HS-5 (cell line): ENCODE data around the gene LCE2B.
"Not testable (repeated sequence)": the region's sequence is repeated elsewhere in the genome, so short reads cannot be mapped to it uniquely, and the experiment has no call there.

Source experiments
- DNase-seq: peaks from one replicate; pipeline ENCODE4 v3.0.0-alpha.2; 2012; ENCODE audit warnings: low read depth

LCE2B gene

GRCh38 chr1:152685823-152686222 is at the start of gene LCE2B:
LCE2B (plus strand) TSS chr1:152686123; CDS start chr1:152686844, 721 bp downstream.
- DNase-seq, result not testable (repeated sequence)

- no peak for DNase-seq
These were observed 45.6 kb upstream of the LCE2B start for GRCh38 chr1:152640351-152640750.

GRCh38 chr1:152643945-152644344 is 42.0 kb upstream of the LCE2B start:
- no peak for DNase-seq

- DNase-seq, result no peak
These were observed 40.8 kb upstream of the LCE2B start for GRCh38 chr1:152645146-152645545.

GRCh38 chr1:152646656-152647055 is 39.3 kb upstream of the LCE2B start:
- peak; percentile 63 for DNase-seq

GRCh38 chr1:152654110-152654509 is 31.8 kb upstream of the LCE2B start:
- peak; percentile 51 for DNase-seq

- no peak for DNase-seq
These were observed 29.5 kb upstream of the LCE2B start for GRCh38 chr1:152656459-152656858.

GRCh38 chr1:152657677-152658076 is 28.2 kb upstream of the LCE2B start:
- no peak for DNase-seq

GRCh38 chr1:152658649-152659048 is 27.3 kb upstream of the LCE2B start:
- no peak for DNase-seq

GRCh38 chr1:152663098-152663497 is 22.8 kb upstream of the LCE2B start, which contains the start of gene LCE2D:
LCE2D (plus strand) TSS chr1:152663380; CDS start chr1:152664106, 726 bp downstream.
- no peak for DNase-seq

- DNase-seq, result not testable (repeated sequence)
These were observed 19.8 kb upstream of the LCE2B start for GRCh38 chr1:152666171-152666570.

- DNase-seq, result no peak
These were observed 18.3 kb upstream of the LCE2B start for GRCh38 chr1:152667648-152668047.

- DNase-seq, result no peak
These were observed 12.9 kb upstream of the LCE2B start for GRCh38 chr1:152673016-152673415.

- not testable (repeated sequence) for DNase-seq
These were observed 10.9 kb upstream of the LCE2B start, which contains the start of gene LCE2C for GRCh38 chr1:152674983-152675382. LCE2C (plus strand) TSS chr1:152675279; CDS start chr1:152676016, 737 bp downstream.

GRCh38 chr1:152679459-152679858 is 6.5 kb upstream of the LCE2B start:
- no peak for DNase-seq

GRCh38 chr1:152681616-152682015 is 4.3 kb upstream of the LCE2B start:
- DNase-seq, result no peak

- no peak for DNase-seq
These were observed 2.1 kb upstream of the LCE2B start for GRCh38 chr1:152683846-152684245.

GRCh38 chr1:152697701-152698600 is 12.0 kb downstream of the LCE2B start, which contains the start of gene LCE2A:
LCE2A (plus strand) TSS chr1:152698345; CDS start chr1:152698902, 557 bp downstream.
- peak; percentile 16 for DNase-seq

GRCh38 chr1:152699746-152700145 is 13.8 kb downstream of the LCE2B start:
- no peak for DNase-seq

GRCh38 chr1:152707860-152708259 is 21.9 kb downstream of the LCE2B start, which contains the start of gene LCE4A:
LCE4A (plus strand) TSS chr1:152708160; CDS start chr1:152709076, 916 bp downstream.
- DNase-seq, result no peak

- no peak for DNase-seq
These were observed 32.3 kb downstream of the LCE2B start for GRCh38 chr1:152718238-152718637.

GRCh38 chr1:152725261-152725660 is 39.3 kb downstream of the LCE2B start:
- no peak for DNase-seq

- DNase-seq, result no peak
These were observed 43.1 kb downstream of the LCE2B start for GRCh38 chr1:152728986-152729385.
